Endothelial cell of umbilical vein (primary cell): Measurements from ENCODE around the gene CORO2B. TPM values are rescaled to one million over a fixed set of nuclear protein-coding genes. Genes with fewer than 3 reads are reported as not detected.
A peak's percentile ranks its signal among the peaks of the same experiment; 100 is the strongest.

Experiments
- BruUV-seq: library from RNA; stranded (reverse); fragments of 400-500 nt; replicated peaks from 2 replicates; lab custom pipeline; 2021; lab: Mats Ljungman, UMichigan
- CTCF ChIA-PET: fragments of 300-600, 350-600 bp; sonication (Branson Sonifier 250); formaldehyde crosslinking; loops from one replicate; lab custom pipeline; 2021; ENCODE audit warnings: antibody characterized with exemption, inconsistent platforms; lab: Charles Lee
- POLR2A ChIA-PET: fragments of 300-600, 350-600 bp; sonication (Branson Sonifier 250); formaldehyde crosslinking; loops from one replicate; lab custom pipeline; 2021; ENCODE audit warnings: antibody characterized with exemption, inconsistent platforms; lab: Charles Lee
- DNase-seq: peaks from one replicate; pipeline ENCODE4 v3.0.0-alpha.2; 2011; ENCODE audit warnings: low read depth, low spot score
- FAIRE-seq: peaks from 2 replicates; lab custom pipeline; 2011; peaks lifted over from hg19 to GRCh38; lab: Jason Lieb, UNC
- H2AFZ ChIP-seq: 2 replicates; pipeline ENCODE4 v1.6.0; 2012; ENCODE audit warnings: low read depth, low read length, control low read depth, inconsistent platforms
- H3K27ac ChIP-seq: 2 replicates; pipeline ENCODE4 v1.5.1; 2011; ENCODE audit warnings: low read depth, mild to moderate bottlenecking, control low read depth, low read length, moderate library complexity; ENCODE audit not compliant: insufficient read depth
- H3K27me3 ChIP-seq, 2 experiments: 2 replicates each; pipeline versions ENCODE4 v1.6.0 to v1.6.1; 2011; ENCODE audit warnings: low read length in 2 of 2, mixed read lengths in 1 of 2; ENCODE audit not compliant: control insufficient read depth in 2 of 2, insufficient read depth in 2 of 2
- H3K36me3 ChIP-seq, 2 experiments: 2 replicates in 1 of 2; 3 replicates in 1 of 2; pipeline ENCODE4 v1.5.1; 2011; ENCODE audit warnings: low read length in 2 of 2, mild to moderate bottlenecking in 1 of 2, moderate library complexity in 1 of 2; ENCODE audit not compliant: control insufficient read depth in 2 of 2, insufficient read depth in 2 of 2; ENCODE audit errors: extremely low read depth in 1 of 2
- H3K4me1 ChIP-seq: 3 replicates; pipeline ENCODE4 v1.5.1; 2011; ENCODE audit warnings: mild to moderate bottlenecking, low read length; ENCODE audit not compliant: control insufficient read depth, insufficient read depth; ENCODE audit errors: extremely low read depth
- H3K4me2 ChIP-seq: 2 replicates; pipeline ENCODE4 v1.6.1; 2011; ENCODE audit warnings: low read length, control low read depth, mixed read lengths; ENCODE audit not compliant: insufficient read depth
- H3K4me3 ChIP-seq, 3 experiments: fragments of 200-600 bp in 1 of 3; sonication (generic), shearing (Covaris generic) in 1 of 3; replicated peaks in 1 of 3; 2 replicates each; pipeline ENCODE4 v1.5.1; 2011 to 2016; ENCODE audit warnings: control low read depth in 3 of 3, low read length in 3 of 3, mild to moderate bottlenecking in 2 of 3, inconsistent platforms in 1 of 3, low read depth in 1 of 3, moderate library complexity in 1 of 3; ENCODE audit not compliant: insufficient read depth in 1 of 3
- H3K79me2 ChIP-seq: 2 replicates; pipeline ENCODE4 v1.6.0; 2012; ENCODE audit warnings: low read length, inconsistent platforms; ENCODE audit not compliant: control insufficient read depth, insufficient read depth
- H3K9ac ChIP-seq: replicated peaks from 2 replicates; pipeline ENCODE3; 2011; ENCODE audit warnings: low read length, control low read depth; ENCODE audit not compliant: insufficient read depth; ENCODE audit errors: extremely low read depth
- H3K9me1 ChIP-seq: replicated peaks from 3 replicates; pipeline ENCODE4 v1.6.0; 2011; ENCODE audit warnings: mild to moderate bottlenecking, low read length; ENCODE audit not compliant: control insufficient read depth, insufficient read depth; ENCODE audit errors: extremely low read depth
- H3K9me3 ChIP-seq: replicated peaks from 2 replicates; pipeline ENCODE4 v1.5.1; 2012; ENCODE audit warnings: low read length, inconsistent platforms; ENCODE audit not compliant: control insufficient read depth, insufficient read depth
- H4K20me1 ChIP-seq: replicated peaks from 2 replicates; pipeline ENCODE3; 2011; ENCODE audit warnings: mild to moderate bottlenecking, low read length; ENCODE audit not compliant: control insufficient read depth, insufficient read depth; ENCODE audit errors: extremely low read depth
- JUN ChIP-seq: IDR thresholded peaks from 2 replicates; pipeline ENCODE4 v1.6.1; 2011; ENCODE audit warnings: borderline replicate concordance, low read depth; ENCODE audit not compliant: insufficient read length, insufficient read depth
- MYC ChIP-seq: IDR thresholded peaks from one replicate; pipeline ENCODE4 v1.6.1; 2011; ENCODE audit warnings: mild to moderate bottlenecking, low read depth, low read length
- POLR2AphosphoS5 ChIP-seq: IDR thresholded peaks from 2 replicates; pipeline ENCODE4 v1.6.1; 2012; ENCODE audit warnings: low read depth, mild to moderate bottlenecking, control low read depth, low read length, moderate library complexity; ENCODE audit not compliant: insufficient read depth
- dilution Hi-C: fragments of 300-500 bp; cut with MboI; formaldehyde crosslinking; loops from one replicate; pipeline ENCODE4 v1.15.0; 2019; ENCODE audit warnings: low sequenced_read_pairs; ENCODE audit not compliant: extremely low pct_ligation_motif_present
- intact Hi-C: fragments of 100-400 bp; cut with micrococcal nuclease; formaldehyde crosslinking; loops from one replicate; pipeline ENCODE4 v1.10.0; 2022
- polyA plus RNA-seq, 4 experiments: library from polyadenylated mRNA; depleted of rRNA in 3 of 4; stranded (reverse) in 3 of 4; unstranded in 1 of 4; fragments of >200 nt; gene quantifications; 2 replicates each; pipeline versions ENCODE4 v1.2.1 to v1.2.3, GENCODE V29; 2011 to 2012; ENCODE audit warnings: missing spikeins in 1 of 4
- total RNA-seq: library from RNA; stranded (reverse); gene quantifications from 2 replicates; pipeline ENCODE4 v1.2.3, GENCODE V29; 2021

The CORO2B gene
- total and polyA plus RNA-seq, 2 donors (not counting 3 experiments of a cell fraction or from before 2014, with no cell fraction given), result 2.4 to 3.7 TPM

DNA sequence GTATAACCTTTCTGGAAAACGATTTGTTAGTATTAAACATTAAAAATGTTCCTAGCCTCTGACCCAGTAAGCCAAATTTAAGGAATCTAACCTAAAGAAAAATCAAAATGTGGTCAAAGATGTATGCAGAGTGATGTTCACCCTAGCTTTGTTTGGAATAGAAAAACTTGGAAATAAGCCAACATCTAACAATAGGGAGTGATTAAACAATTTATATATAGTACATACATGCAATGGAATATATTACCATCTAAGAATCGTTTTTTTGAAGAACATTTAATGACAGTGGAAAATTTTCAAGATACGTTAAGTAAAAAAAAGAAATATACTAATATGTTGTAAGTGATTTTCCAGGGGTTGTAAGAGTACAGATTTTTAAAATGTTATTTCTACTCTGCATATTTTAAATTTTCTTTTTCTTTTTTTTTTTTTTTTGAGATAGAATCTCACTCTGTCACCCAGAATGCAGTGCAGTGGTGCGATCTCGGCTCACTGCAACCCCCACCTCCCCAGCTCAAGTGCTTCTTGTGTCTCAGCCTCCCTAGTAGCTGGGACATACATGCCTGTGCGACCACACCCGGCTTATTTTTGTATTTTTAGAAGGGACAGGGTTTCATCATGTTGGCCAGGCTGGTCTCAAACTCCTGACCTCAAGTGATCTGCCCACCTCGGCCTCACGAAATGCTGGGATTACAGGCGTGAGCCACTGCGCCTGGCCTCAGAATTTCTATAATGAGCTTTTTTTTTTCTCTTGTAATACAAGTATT is 187.0 kb downstream of the CORO2B start:
- Histone ChIP-seq H3K4me2 (peak overlapping the region; percentile 52), H2AFZ (no peak overlapping the region), H3K79me2 (no peaks in the 10 kb centered on the region), H3K4me3 (no peak overlapping the region), H4K20me1 (no peaks in the 10 kb centered on the region), H3K9ac (no peak overlapping the region), H3K4me1 (peaks cover 52% of the 10 kb centered on the region), H3K9me3 (no peaks in the 10 kb centered on the region), H3K36me3 (no peaks in the 10 kb centered on the region), H3K9me1 (no peaks in the 10 kb centered on the region), H3K27me3 (no peaks in the 10 kb centered on the region), H3K27ac (peak overlapping the region; percentile 35)
- ChIA-PET POLR2A (interaction anchor here (0.7 kb wide), 1 partner anchor 1832 kb away, joined by 6 read pairs; no protein-coding TSS in a partner anchor), CTCF (interaction anchor here (0.6 to 1.4 kb wide), 2 partner anchors 18 to 110 kb away, joined by 3 read pairs; no protein-coding TSS in a partner anchor)
- BruUV-seq, result no TSS peak
- intact Hi-C loops (loop anchor here (1.0 kb wide), 1 partner anchor 56 kb away; no protein-coding TSS in a partner anchor), dilution Hi-C loops (no loop called here)
- TF ChIP-seq MYC (no peak), JUN (peak; percentile 82)
- DNase-seq (peak; percentile 80), FAIRE-seq (peak; percentile 59)

DNA sequence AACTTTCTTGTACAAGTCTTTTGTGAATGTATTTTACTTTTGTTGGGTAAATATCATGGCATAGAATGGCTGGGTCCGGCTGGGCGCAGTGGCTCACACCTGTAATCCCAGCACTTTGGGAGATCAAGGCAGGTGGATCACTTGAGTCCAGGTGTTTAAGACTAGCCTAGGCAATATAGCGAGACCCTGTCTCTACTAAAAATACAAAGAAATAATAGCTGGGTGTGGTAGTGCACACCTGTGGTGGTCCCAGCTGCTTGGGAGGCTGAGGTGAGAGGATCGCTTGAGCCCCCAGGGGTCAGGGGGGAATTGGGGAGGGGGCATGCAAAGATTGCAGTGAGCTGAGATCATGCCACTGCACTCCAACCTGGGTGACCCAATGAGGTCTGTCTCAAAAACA is 189.0 kb downstream of the CORO2B start:
- no peak overlapping the region for H2AFZ ChIP-seq
- BruUV-seq, result no TSS peak
- no peak overlapping the region for H3K4me2 ChIP-seq
- no peaks in the 10 kb centered on the region for H3K79me2 ChIP-seq
- FAIRE-seq, result no peak
- H3K9me1 ChIP-seq, result no peaks in the 10 kb centered on the region
- no peaks in the 10 kb centered on the region for H4K20me1 ChIP-seq
- H3K4me1 ChIP-seq, result peaks cover 34% of the 10 kb centered on the region
- intact Hi-C loops (no loop called here), dilution Hi-C loops (no loop called here)
- H3K4me3 ChIP-seq, result no peak overlapping the region
- H3K9me3 ChIP-seq, result no peaks in the 10 kb centered on the region
- CTCF ChIA-PET, result interaction anchor here (0.7 to 1.2 kb wide), 3 partner anchors 15 to 61 kb away, joined by 3 to 4 read pairs (median 4); no protein-coding TSS in a partner anchor
- POLR2A ChIA-PET, result no interaction called here
- DNase-seq, result no peak
- H3K27ac ChIP-seq, result no peak overlapping the region
- no peaks in the 10 kb centered on the region for H3K27me3 ChIP-seq
- no peak overlapping the region for H3K9ac ChIP-seq
- no peaks in the 10 kb centered on the region for H3K36me3 ChIP-seq
- no peak for TF ChIP-seq POLR2AphosphoS5
